GM12875 (cell line): ENCODE data around the gene RC3H1.
"Not testable (repeated sequence)": the region's sequence is repeated elsewhere in the genome, so short reads cannot be mapped to it uniquely, and the experiment has no call there.

Experiments
- H3K4me3 ChIP-seq: one replicate; pipeline ENCODE4 v1.5.1; 2011; ENCODE audit warnings: low read depth, low read length, control low read depth
- CTCF ChIP-seq: IDR thresholded peaks from 2 replicates; pipeline ENCODE4 v1.5.1; 2011; ENCODE audit warnings: low read depth, mild to moderate bottlenecking, control low read depth, inconsistent platforms, low read length, moderate library complexity, borderline replicate concordance; ENCODE audit not compliant: insufficient read depth

Gene RC3H1

GRCh38 chr1:173954179-173954578 is 68.0 kb downstream of the RC3H1 start:
- TF ChIP-seq CTCF = no peak

DNA sequence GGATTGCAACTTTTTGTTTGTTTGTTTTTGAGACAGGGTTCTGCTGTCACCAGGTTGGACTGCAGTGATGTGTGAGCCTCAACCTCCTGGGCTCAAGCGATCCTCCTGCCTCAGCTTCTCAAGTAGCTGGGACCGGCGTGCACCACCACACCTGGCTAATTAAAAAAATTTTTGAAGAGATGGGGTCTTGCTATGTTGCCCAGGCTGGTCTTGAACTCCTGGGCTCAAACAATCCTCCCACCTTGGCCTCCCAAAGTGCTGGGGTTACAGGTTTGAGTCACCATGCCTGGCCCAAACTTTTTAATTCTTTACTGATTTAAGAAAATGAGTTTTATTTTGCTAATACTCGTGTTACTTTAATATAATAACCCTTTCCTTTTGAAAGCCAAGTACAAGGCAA is 73.6 kb downstream of the RC3H1 start:
- TF ChIP-seq CTCF = no peak
- no peak overlapping the region for H3K4me3 ChIP-seq

More at GRCh38 chr1:173954179-173954578, 68.0 kb downstream of the RC3H1 start:
- H3K4me3 ChIP-seq = no peak overlapping the region

GRCh38 chr1:173946380-173946921 is 75.7 kb downstream of the RC3H1 start:
- TF ChIP-seq CTCF = no peak
- no peak overlapping the region for H3K4me3 ChIP-seq

DNA sequence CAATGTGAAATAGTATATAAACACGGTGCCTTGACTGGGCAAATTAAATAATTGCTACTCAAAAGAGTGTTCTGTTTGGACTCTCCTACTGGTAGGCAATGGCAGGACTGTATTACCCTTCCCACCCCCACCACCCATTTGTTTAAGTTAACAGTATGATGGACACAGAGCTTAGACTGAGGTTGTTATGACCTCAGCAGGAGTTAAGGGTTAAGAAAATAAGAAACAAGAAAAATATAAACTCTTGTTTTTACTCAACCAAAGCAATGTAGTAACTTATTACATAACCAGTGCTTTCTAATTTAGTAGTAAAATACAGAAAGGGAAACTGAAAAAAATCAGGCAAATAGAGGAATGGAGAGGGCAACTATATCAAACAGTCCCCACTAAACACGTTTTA is 85.1 kb downstream of the RC3H1 start:
- no peak for TF ChIP-seq CTCF
- no peak overlapping the region for H3K4me3 ChIP-seq

DNA sequence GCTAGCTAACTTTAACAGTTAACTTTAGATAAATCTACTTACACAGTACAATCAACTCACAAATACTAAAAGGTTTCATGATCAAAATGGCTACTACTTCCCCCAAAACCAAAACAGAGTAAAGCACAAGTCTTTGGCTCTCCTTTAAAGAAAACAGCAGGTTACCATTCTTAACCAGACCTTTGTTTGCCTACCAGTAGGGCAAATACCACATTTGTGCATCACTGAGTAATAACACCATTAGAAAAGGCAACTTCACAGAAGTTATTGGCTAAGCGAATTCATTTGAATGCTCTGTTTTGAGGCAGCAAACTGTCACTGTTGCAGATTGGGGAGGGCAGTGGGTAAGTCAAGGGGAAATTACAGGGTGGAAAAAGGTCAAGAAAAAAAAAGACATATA is 87.7 kb downstream of the RC3H1 start:
- TF ChIP-seq CTCF = no peak
- no peak overlapping the region for H3K4me3 ChIP-seq

DNA sequence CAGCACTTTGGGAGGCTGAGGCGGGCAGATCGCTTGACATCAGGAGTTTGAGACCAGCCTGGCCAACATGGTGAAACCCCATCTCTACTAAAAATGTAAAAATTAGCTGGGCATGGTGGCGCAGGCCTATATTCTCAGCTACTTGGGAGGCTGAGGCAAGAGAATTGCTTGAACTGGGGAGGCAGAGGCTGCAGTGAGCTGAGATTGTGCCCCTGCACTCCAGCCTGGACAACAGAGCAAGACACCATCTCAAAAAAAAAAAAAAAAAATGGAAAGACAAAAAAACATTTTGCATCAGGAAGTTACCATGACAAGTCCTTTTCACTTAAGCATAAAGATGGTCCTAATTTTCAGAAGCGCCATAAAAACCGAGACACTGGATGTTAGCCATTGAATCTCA is 91.6 kb downstream of the RC3H1 start:
- H3K4me3 ChIP-seq = not testable (repeated sequence)

GRCh38 chr1:173925306-173926242 is 96.6 kb downstream of the RC3H1 start:
- no peak overlapping the region for H3K4me3 ChIP-seq
- TF ChIP-seq CTCF = no peak
